HG03025 (cell line): ENCODE data around the gene B3GNT3.

ENCODE experiments used
- ATAC-seq: cut with Tn5 transposase; IDR thresholded peaks from one replicate; pipeline ENCODE4 v1.9.1; 2021; ENCODE audit warnings: mild to moderate bottlenecking, moderate library complexity; ENCODE audit not compliant: unreplicated experiment, low FRiP score

Gene B3GNT3

DNA sequence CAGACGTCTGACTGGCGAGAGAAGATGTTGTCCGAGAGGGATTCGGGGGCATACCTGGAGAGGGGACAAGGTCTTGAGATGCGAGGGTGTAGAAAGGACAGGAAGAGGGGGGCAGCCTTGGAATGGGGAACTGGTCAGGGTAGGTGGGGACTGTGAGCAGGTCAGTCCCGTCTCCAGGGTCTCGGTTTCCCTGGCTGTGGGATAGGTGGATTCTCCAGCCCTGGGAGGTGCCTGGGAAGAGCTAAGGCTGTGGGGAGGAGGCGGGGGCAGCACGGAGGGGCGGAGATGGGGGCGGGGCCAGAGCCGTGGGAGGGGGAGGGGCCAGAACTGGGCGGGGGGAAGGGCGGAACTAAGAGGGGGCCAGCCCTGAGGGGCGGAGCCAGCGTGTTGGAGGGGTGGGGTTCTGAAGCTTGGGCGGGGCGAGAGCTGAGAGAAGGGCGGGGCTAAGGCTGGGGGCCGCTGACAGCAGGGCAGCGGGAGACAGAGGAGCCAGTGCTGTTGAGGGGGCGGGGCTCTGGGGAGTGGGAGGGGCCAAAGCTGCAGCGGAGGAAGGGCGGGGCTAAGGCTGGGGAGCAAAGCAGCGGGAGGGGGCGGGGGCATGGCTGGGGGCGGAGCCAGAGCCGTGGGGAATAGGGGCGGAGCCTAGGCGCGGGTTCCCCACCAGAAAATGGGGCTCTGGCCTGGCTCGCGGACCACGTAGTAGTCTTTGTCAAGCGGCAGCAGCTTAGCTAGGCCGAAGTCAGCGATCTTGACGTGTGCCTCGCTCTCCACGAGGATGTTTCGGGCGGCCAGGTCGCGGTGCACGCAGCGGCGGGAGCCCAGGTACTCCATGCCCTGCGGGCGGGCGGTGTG is 35.9 kb downstream of the B3GNT3 start:
- ATAC-seq: no peak

DNA sequence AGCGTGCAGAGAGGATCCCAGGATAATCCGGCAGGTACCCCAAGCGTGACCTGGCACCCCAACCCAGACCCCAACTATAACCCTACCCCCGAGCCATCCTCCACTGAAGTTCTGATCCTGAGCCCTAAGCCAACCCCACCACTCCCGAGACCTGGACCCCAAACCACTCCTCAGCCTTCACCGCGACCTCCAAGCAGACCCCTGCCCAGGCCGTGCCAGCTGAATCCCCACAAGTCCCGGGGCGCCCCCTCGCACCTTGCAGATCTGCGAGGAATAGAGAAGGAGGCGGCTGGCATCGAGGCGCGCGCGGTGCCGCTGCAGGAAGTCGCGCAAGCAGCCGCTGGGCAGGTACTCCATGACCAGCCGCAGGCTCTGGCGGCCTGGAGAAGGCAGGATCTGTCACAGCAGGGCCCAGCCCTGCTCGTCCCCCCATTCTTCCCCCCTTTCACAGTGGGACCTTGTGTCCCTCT is 36.5 kb downstream of the B3GNT3 start:
- no peak for ATAC-seq

DNA sequence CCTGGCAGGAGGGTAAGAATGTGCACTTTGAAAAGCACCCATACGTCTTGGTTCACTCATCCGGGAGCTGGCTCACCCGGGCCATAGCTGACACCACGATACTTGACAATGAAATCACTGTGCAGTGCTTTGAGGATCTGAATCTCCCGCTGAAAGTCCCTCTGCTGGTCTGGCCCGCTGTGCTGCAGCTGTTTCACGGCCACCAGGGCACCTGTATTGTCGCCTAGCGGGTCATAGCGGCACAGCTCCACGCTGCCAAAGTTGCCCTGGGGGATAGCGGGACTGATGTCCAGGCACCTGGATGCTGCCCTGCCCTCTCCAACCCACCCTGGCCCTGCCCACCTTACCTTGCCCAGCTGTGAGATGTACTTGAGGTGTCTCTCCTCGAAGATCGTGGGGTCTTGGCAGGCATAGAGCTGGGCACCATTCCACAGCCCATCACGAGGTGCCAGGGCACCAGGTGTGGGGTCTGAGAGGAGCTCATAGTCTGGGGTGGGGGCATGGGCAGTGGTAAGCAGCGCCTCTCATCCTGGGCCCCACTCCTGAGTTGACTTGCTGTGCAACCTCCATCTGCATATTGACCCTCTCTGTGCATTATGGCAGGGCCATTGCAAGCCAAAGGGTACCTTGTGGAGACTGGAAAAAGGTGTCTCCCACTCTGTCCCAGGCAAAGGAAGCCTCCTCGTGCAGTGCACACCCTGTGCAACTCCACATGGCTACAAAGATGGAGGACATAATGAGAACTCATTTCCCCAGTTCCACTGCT is 37.7 kb downstream of the B3GNT3 start:
- ATAC-seq: no peak

DNA sequence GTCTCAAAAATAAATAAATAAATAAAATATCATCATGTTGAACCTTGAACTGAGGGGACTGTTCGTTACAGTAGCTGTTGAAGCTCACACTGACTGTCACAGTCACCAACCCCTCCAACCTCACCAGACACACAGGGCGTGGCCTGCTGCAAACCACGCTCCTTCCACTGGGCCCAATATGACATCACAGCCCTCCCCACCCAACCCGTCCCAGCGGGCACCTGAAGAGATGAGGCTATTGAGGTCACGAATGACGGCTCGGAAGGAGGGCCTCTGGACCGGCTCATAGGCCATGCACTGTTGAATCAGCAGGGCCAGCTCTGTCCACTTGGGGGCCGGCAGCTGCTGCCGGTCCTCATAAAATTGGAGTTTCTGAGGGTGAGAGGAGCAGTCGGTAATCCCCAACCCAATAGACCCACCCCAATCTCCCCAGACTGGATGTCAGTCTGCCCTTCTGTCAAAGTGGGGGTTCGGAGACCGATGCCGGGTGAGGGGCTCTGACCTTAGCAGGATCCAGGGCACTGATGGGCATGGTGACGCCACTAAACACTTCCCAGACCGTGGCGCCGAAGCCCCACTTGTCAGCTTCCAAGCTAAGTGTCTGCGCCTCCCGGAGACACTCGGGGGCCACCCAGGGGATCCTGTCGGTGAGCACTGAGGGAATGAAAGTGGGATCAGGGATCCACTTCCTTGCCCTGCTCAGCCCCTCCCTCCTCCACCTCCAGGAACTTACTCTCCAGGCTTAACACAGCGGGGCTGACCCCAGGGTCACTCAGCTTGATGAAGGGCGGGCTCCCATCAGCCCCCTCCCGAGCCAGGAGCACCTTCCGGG is 39.6 kb downstream of the B3GNT3 start:
- ATAC-seq: no peak

DNA sequence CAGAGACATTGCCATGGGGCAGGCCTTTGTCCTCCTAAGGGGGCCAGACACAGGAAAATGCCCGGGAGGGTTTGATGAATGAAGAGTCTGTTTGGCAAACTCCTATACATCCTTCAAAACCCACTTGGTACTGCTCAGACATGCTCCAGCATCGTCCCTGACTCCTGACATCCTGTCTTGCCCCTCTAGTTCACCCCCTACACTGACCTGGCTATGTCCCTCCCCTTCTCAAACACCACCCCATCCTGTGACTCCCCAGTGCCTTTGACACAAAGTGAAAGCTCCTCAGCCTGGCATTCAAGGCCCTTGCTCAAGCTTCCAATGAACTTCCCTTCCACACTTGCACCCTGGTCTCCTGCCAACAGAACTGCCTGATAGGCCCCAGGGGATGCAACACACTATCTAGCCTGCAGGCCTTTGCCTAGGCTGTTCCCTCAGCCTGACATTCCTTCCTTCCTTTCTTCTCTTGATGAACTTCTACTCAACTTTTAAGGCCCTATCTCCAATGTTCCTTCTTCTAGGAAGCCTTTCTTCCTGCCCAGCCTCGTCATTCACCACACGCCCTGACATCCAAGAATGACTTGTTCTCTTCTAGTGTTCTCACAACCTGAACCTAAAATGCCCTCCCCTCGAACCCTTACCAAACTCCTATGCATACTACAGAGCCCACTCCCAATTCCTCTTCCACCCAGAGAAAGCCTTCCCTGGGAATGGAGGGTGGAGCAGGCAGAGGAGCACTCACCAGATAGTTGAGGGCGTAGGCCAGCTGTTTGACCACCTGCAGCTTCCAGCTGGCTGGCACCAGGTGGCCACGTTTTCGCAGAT is 40.5 kb downstream of the B3GNT3 start:
- ATAC-seq: no peak

DNA sequence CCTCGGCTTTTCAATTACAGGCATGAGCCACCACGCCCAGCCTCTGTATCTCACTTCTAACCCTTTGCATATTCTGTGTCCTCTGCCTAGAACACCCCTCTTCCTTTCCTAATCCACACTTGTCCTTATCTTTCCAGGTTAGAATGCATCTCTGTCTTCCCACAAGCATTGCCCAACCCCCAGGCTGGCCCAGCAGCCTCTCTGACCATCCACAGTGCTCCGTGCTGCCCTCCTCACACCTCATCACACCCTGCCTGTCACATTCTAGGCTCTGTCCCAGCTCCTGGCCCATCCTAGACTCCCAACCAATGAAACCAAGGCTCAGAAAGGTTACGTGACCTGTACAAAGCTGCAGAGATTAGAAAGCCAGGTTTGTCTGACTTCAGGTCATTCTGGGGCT is 41.6 kb downstream of the B3GNT3 start:
- ATAC-seq: no peak

DNA sequence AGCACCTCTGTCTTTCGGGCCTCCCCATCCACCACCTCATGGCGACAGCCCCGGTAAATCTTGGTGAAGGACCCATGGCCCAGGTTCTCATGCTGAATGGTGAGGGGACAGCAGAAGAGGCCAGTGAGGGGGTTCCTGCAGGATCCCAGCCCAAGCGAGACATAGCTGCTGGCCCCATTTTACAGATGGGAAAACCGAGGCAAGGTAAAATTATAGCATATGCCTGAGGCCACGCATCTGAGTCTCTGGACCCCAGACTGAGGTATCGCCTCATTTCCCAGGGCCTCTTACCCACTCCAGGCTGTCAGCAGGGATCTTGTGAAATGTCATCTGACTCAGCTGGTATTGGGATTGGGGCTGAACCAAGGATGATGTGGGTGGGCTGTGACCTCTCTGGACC is 43.0 kb downstream of the B3GNT3 start:
- ATAC-seq: no peak

DNA sequence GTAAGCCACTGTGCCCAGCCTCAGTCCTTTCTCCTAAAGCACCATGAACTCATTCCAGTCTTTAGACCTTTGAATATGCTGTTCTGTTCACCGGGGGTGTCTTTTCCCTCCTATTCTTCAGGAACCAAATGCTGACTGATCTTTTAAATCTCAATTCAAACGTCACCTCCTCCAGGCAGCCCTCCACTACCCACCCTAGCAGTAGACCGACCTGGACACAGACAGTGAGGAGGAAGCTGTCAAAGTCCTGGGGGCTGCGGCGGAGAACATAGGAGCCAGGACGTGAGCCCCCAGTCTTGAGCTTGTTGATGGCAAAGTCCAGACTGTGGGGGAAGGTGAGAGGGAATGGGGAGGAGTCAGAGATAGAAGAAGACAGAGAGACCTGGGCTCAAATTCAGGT is 45.1 kb downstream of the B3GNT3 start:
- ATAC-seq: no peak

DNA sequence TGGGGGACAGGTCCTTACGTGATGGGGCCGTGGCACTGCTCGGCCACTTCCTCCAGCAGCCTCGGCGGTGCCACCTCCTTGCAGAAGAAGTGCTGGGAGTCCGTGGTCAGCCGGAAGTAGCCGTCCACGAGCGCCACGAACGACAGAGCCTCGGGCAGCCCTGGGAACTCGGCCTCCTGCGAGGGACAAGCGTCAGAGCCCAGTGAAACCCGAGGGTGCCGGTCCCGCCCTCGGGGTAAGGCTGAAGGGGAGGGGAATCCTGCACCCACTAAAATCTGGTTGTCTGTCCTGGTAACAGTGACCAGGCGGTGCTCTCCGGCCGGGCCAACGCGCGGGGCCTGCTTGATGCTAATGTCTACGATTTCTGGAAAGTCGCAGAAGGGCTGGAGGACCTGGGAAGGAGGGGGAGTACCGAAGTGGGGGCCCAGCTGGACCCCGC is 46.5 kb downstream of the B3GNT3 start:
- no peak for ATAC-seq

DNA sequence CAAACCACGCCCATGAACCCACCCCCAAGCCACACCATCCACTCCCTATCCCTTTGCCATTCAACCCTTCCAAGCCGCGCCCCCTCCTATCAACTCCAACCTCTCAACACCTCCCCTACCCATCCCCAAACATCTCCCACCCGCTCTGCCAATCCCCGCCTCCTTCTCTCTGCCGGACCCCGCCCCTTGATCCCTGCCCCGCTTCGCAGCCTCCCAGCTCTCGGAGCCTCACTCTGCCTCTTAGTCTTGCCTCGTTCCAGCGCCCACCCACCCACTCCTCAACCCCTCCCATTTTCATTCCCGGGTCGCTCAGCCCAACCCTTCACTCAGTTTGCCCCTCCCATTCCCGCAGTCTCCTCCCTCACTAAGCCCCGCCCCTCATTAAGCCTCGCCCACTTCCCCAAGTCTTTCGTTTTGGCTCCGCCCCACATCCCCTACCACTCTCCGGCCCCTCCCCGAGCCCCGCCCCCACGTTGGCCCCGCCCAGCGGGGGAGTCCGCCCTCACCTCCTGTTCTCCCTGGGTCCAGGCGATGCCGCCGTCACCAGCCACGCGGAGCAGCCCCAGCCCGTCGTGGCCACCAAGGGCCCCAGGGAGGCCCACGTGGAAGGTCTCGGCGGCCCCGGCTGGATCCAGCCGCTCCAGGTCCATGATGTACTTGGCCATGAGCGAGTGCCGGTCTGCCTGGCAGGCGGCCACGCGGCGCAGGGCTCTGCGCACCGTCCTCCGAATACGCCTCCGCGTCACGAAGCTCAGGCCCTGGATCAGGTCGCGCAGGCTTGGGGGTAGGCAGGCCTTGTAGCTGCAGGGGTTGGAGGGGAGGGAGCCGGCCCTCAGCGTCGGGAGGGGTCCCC is 47.1 kb downstream of the B3GNT3 start:
- ATAC-seq: no peak

DNA sequence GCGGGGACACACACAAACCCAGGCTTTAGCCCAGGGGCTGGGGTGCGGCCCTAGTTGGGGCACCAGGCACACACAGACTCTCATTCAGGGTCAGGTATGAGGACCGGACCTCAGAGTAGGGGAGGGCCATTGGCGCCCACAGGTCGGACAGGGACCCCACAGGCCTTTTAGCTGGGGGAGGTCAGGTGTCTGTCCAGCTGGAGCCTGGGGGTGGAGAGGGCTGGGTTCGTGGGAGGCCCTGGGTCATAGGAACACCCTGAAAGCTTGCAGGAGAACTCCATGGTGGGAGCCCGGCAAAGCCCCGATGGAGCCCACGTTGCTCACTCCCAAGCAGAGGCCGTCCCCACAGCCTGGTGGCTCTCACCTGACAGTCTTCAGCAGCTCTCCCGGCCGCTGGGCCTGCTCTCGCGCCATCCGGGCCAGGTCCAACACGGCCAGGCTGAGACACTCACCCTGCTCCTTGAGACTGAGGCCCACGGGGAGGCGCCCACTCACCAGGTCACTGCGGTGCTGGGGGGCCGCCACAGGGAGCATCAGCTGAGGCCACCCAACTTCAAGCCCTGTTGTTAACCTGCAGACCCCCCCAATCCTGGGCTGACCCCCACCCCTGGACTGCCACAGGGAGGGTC is 47.8 kb downstream of the B3GNT3 start:
- no peak for ATAC-seq

DNA sequence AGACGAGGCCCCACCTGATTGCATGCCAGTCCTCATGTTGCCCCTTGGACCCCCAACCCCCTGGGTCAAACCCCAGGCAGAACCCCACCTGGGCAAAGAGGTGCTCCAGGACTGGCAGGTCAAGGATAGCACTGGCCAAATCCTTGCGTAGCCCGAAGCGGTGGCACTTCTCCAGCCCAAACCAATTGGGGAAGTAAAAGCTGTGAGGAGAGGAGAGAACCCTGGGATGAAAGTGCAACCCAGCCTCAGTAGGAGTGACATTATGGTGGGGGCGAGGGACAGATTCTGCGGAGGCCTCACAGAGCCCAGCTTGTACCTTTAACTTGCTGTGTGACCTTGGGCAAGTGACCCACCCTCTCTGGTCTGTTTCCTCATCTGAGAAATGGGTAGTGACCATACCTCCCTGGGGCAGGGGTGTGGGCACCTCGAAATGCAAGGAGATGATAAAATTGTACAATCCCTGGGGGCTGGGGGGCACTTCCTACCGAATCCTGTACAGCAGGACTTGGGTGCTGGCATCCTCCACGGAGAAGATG is 48.4 kb downstream of the B3GNT3 start:
- no peak for ATAC-seq

DNA sequence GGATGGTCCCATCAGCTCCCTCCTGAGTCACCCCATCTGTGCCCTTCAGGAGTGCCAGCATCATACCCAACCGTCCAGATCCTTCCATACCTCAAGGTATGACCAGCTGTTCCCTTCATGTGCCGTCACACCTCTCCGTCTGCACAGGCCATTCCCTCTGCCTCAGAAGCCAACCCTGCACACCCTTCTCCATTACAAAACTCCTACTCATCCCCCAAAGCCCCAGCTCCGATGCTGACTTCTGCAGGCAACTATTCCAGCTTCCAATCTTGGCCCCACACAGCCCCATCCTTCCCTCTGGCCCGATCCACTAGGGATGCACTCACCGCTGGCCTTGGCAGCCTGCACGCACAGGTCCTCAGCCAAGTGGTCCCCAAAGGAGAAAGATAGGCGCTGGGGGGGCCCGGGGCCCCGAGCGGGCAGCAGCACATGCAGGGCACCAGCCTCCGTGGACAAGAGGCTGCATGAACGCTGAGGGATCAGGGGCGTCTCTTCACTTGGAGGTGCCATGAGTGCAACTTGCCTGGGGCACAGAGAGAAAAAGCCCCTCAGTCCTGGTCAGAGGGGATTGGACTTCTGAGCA is 49.1 kb downstream of the B3GNT3 start:
- ATAC-seq: no peak

DNA sequence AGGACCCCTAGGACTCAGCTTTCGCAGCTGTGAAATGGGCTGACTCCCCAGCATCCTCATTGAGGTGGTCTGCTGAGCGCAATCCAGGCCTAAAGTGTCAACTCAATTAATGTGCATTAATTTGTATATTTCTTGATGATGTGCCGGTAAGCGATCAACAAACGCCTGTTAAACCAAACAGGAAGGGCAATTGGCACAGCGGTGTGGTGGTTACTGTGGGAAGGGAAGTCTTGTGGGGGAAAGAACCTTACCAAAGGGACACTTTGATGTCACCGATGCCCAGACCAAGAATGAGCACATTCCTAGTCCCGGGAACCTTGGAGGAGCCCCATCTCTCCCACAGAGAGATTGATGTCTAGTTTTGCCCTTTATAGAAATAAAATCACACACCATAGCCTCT is 51.2 kb downstream of the B3GNT3 start:
- ATAC-seq: no peak

DNA sequence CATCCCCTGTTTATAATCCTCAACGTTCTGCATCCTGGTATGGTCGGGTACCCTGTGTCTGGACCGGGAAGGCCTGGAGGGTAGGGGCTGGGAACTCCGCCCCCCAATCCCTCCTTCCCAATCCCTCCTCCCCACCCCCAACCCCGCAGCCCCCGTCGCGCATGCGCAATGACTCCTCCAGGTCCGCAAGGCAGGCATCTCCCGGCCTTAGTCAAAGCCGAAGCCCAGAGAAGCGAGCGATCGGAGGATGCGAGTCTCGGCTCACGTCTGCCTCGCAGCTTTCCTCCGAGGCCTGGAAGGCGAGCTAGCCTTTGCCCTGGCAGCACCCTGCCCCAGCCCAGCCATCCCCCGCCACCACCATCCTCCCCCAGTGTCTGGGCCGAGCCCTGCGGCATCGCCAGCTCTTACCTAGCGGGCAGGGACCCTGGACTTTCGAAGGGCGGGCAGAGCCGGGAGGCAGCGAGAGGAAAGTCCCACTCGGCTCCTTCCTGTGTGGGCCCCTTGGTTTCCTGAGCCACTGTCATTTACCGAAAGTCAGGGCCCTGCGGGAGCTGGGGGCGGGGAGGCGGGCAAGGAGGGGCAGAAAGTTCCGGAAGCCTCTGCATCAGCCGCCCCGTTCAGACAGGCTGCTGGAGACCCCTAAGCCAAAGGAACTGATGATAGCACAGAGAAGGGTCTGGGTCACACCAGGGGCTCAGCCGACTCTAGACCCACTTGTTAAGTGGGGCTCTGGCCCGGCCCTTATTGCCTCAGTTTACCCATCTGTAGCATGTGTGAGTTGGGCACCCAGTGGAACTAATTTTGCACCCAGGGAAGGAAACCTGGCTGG is 52.8 kb downstream of the B3GNT3 start, which contains the start of gene JAK3:
TSS of gene JAK3 (minus strand) at position 445 of the 829 bp plus-strand sequence. CDS start 3,565 bp downstream, outside the sequence.
- no peak for ATAC-seq

DNA sequence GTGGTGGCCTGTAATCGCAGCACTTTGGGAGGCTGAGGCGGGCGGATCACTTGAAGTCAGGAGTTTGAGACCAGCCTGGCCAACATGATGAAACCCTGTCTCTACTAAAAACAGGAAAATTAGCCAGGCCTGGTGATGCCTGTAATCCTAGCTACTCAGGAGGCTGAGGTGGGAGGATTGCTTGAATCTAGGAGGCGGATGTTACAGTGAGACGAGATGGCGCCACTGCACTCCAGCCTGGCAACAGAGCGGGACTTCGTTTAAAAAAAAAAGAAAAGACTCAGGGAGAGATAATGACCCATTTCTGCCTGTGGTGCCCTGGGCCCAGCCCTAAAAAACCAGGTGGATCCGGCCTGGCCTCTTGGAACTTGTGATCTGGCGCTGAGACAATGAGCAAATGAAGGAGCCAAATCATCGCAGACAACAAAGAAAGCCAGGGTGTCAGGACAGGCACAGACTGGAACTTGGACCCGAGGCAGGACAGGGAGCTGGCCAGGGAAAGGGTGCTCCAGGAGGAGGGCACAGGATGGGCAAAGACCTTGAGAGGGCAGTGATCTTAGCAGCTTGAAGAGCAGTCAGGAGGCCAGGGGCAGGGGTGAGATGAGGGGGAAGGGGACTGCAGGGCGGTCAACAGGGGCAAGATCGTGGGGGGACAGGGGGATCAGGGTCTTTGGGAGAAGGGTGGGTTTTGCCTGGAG is 53.8 kb downstream of the B3GNT3 start:
- ATAC-seq: no peak
